ENCODE measurements around the gene EIF3L.

The EIF3L gene

DNA sequence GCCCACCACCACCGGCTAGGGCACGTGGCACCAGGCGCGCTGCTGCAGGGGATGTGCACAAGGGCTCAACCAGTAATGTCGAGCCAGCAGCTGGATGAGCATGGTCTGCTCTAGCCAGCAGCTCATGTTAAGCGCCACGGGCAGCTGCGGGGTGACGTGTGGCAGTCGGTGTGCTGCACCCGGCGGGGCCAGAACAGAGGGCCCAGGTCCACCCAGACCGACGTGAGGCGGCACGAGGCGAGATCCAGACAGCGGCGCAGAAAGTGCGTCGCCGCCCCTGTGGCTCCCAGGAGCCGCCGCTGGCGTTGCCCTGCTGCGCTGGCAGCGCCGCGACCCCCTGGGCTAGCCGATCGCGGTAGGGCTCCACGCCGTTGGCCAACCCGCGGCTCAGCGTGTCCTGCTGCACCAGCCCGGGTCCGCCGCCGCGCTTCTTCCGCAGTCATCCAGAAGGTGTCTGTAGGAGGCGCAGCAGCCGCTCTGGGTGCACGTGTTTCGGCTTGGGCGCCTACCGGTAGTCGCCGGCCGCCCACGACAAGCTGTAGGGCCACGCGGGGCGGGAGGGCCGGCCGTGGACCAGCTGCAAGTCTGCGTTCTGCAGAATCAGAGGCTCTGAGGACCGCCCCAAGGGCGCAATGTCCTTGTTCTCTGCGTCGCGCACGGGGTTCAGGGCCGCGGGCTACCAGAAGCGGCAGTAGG, 30.7 kb upstream of the EIF3L start:
- Histone ChIP-seq H3K9ac (ENCODE audit: low read depth, low read length) (peak overlapping the region; percentile 71; the same call in 1 of the 2 replicates), H3K4me1 (ENCODE audit: insufficient read depth, low read length) (peaks cover 14% of the 10 kb centered on the region; the same call in 1 of the 2 replicates), H3K36me3 (ENCODE audit: insufficient read depth, low read depth, low read length) (peaks cover 19% of the 10 kb centered on the region), H3K27me3 (ENCODE audit: insufficient read depth, low read length) (peaks cover 45% of the 10 kb centered on the region), H3K4me3 (ENCODE audit: low read length) (peak overlapping the region; percentile 68; the same call in 1 of the 2 replicates), H3K27ac (ENCODE audit: low read length) (no peak overlapping the region), H3K9me3 (ENCODE audit: insufficient read depth, low read depth, low read length) (no peaks in the 10 kb centered on the region)

DNA sequence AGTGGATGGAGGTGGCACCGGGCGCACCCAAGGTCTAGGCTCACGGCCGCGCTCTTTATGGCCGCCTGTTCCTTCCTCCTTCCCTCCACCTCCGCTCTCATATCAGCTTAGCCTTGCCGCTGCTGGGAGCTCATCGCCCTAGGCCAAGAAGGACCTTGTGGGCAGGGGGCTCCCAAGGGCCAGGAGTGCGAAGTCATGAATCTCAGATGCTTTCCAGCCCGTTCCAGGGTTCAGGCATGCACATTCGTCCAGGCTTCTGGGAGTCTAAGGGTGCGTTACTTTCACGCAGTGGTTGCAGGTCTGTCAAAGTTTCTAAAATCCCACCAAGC, 30.1 kb upstream of the EIF3L start:
- Histone ChIP-seq H3K27me3 (ENCODE audit: insufficient read depth, low read length) (peaks cover 50% of the 10 kb centered on the region), H3K4me1 (ENCODE audit: insufficient read depth, low read length) (peaks cover 14% of the 10 kb centered on the region; the same call in 1 of the 2 replicates), H3K9ac (ENCODE audit: low read depth, low read length) (peak overlapping the region; percentile 71; the same call in 1 of the 2 replicates), H3K27ac (ENCODE audit: low read length) (no peak overlapping the region), H3K36me3 (ENCODE audit: insufficient read depth, low read depth, low read length) (peaks cover 15% of the 10 kb centered on the region), H3K4me3 (ENCODE audit: low read length) (peak overlapping the region; percentile 68; the same call in 1 of the 2 replicates), H3K9me3 (ENCODE audit: insufficient read depth, low read depth, low read length) (no peaks in the 10 kb centered on the region)

DNA sequence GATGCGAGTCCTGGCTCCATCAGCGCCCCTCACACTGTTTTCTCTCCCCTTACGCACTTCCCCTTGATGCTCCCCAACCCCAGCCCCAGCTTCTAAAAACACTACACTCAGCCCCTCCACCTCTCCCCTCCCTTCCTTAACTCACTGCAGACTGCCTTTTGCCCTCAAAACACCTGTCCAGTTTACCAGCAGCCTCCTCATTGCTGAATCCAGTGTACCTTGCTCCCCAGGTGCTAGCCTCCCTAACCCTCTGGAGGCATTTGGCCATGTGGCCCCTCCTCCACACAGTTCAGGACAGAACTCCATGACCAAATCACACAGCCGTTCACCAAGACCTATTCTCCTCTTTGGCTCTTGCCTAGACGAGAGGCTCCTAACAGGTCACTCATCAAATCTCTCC, 28.9 kb upstream of the EIF3L start:
- no peak overlapping the region for H3K27ac ChIP-seq (ENCODE audit: low read length)
- H3K9ac ChIP-seq (ENCODE audit: low read depth, low read length), result no peak overlapping the region
- peaks cover 14% of the 10 kb centered on the region; the same call in 1 of the 2 replicates for H3K4me1 ChIP-seq (ENCODE audit: insufficient read depth, low read length)
- no peak overlapping the region for H3K4me3 ChIP-seq (ENCODE audit: low read length)
- H3K36me3 ChIP-seq (ENCODE audit: insufficient read depth, low read depth, low read length), result peaks cover 8% of the 10 kb centered on the region; the same call in 1 of the 2 replicates
- no peaks in the 10 kb centered on the region for H3K9me3 ChIP-seq (ENCODE audit: insufficient read depth, low read depth, low read length)
- H3K27me3 ChIP-seq (ENCODE audit: insufficient read depth, low read length), result peaks cover 63% of the 10 kb centered on the region

DNA sequence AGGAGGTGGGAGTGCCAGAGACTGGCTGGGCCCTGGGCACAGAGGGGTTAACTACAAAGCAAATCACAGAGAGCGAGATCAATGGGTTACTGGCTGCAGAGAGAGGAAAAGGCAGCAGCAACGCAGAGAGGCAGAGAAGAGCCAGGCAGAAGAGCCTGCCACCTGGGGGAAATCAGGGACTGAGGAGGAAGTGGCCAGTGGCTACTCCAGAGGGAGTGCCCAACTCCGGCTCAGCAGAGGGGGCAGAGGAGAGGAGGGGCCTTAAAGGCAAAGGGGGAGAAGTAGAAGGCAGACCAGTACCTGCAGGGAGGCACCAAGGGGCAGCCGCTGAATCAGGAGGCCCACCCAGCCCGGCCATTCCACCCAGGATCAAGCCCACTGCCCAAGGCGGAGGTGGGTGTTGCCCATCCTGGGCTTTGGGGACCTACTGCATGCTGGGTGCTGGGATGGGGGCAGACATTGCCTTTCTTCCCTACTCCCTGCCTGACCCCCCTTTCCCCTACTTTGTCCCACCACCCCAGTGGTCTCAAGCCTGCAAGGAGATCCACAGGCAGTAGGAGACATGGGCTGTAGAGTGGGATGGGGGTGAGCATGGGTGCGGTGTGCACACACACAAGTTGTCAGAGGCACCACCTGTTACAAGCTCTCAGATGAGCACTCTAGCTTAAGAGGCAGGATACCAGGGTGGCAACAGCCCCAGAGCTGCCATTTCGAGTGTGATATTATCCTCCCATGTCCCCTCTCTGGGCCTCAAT, 27.0 kb upstream of the EIF3L start:
- Histone ChIP-seq H3K36me3 (ENCODE audit: insufficient read depth, low read depth, low read length) (no peaks in the 10 kb centered on the region), H3K4me3 (ENCODE audit: low read length) (no peak overlapping the region; the same call in 1 of the 2 replicates), H3K27me3 (ENCODE audit: insufficient read depth, low read length) (peaks cover 72% of the 10 kb centered on the region), H3K4me1 (ENCODE audit: insufficient read depth, low read length) (peaks cover 14% of the 10 kb centered on the region; the same call in 1 of the 2 replicates), H3K27ac (ENCODE audit: low read length) (no peak overlapping the region), H3K9me3 (ENCODE audit: insufficient read depth, low read depth, low read length) (no peaks in the 10 kb centered on the region), H3K9ac (ENCODE audit: low read depth, low read length) (no peak overlapping the region)

DNA sequence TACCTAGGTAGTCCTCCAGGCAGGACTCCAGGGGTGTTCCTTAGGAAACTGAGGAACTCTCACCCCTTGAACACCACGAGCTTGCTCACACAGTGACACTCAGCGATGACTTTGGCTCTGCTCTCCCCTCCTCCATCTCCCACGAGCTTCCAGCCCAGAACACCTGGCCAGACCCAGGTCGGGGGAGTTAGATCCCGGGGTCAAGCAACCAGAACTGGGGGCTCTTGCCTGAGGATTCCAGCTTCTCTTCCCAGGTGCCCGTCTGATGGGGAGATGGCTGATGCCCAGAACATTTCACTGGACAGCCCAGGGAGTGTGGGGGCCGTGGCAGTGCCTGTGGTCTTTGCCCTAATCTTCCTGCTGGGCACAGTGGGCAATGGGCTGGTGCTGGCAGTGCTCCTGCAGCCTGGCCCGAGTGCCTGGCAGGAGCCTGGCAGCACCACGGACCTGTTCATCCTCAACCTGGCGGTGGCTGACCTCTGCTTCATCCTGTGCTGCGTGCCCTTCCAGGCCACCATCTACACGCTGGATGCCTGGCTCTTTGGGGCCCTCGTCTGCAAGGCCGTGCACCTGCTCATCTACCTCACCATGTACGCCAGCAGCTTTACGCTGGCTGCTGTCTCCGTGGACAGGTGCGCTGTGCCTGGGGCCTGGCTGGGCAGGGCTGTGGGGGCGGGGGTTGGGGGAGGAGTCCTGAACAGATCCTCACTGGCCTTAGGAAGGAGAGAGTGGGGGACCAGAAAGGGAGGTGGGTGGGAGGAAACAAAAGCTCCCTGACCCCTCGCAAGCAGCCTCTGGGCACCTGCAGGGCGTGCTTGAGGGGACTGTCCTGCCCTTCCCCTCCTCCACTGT, 25.9 kb upstream of the EIF3L start, which contains the start of gene GALR3:
GALR3 (plus strand) TSS at position 249 of the 852 bp plus-strand sequence; CDS start at position 274, 25 bp downstream.
- H3K4me3 ChIP-seq (ENCODE audit: low read length), result no peak within 1 kb of the TSS; the same call in 1 of the 2 replicates
- H3K9me3 ChIP-seq (ENCODE audit: insufficient read depth, low read depth, low read length), result no peaks in the 10 kb centered on the region
- H3K4me1 ChIP-seq (ENCODE audit: insufficient read depth, low read length), result peaks cover 14% of the 10 kb centered on the region; the same call in 1 of the 2 replicates
- H3K36me3 ChIP-seq (ENCODE audit: insufficient read depth, low read depth, low read length), result no peaks in the 10 kb centered on the region
- no peak within 1 kb of the TSS for H3K9ac ChIP-seq (ENCODE audit: low read depth, low read length)
- H3K27me3 ChIP-seq (ENCODE audit: insufficient read depth, low read length), result peaks cover 71% of the 10 kb centered on the region
- H3K27ac ChIP-seq (ENCODE audit: low read length), result no peak within 1 kb of the TSS

DNA sequence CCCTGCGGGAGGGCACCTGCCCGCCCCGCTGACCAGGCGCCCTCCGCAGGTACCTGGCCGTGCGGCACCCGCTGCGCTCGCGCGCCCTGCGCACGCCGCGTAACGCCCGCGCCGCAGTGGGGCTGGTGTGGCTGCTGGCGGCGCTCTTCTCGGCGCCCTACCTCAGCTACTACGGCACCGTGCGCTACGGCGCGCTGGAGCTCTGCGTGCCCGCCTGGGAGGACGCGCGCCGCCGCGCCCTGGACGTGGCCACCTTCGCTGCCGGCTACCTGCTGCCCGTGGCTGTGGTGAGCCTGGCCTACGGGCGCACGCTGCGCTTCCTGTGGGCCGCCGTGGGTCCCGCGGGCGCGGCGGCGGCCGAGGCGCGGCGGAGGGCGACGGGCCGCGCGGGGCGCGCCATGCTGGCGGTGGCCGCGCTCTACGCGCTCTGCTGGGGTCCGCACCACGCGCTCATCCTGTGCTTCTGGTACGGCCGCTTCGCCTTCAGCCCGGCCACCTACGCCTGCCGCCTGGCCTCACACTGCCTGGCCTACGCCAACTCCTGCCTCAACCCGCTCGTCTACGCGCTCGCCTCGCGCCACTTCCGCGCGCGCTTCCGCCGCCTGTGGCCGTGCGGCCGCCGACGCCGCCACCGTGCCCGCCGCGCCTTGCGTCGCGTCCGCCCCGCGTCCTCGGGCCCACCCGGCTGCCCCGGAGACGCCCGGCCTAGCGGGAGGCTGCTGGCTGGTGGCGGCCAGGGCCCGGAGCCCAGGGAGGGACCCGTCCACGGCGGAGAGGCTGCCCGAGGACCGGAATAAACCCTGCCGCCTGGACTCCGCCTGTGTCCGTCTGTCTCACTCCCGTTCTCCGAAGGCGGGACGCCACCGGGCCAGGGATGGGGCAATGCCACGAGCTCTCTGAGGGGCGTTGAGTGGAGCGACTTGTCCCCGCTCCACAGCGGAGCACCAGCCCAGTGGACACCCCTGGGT, 24.3 kb upstream of the EIF3L start:
- Histone ChIP-seq H3K36me3 (ENCODE audit: insufficient read depth, low read depth, low read length) (no peaks in the 10 kb centered on the region), H3K27ac (ENCODE audit: low read length) (no peak overlapping the region), H3K27me3 (ENCODE audit: insufficient read depth, low read length) (peaks cover 55% of the 10 kb centered on the region), H3K9me3 (ENCODE audit: insufficient read depth, low read depth, low read length) (no peaks in the 10 kb centered on the region), H3K9ac (ENCODE audit: low read depth, low read length) (no peak overlapping the region), H3K4me1 (ENCODE audit: insufficient read depth, low read length) (peaks cover 11% of the 10 kb centered on the region; the same call in 1 of the 2 replicates), H3K4me3 (ENCODE audit: low read length) (peak overlapping the region; percentile 37; the same call in 1 of the 2 replicates)

DNA sequence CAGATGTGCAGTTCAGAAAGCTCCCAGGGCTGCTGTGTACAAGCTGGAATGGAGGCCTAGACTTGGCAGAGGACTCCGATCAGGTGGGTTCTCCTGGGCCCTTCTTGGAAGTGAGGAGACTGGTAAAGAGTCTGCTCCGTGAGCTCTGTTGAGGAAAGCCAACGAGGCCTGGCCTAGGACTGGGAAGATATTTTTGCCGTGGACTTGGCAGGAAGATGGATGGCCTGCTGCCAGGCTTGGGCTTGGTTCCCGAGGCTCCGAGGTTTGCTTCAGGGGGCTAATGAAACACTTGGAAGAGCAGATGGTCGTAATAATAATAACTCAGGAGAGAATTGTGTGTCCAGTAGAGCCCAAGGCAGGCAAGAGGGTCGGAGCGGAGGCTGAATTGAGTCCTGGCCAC, 22.2 kb upstream of the EIF3L start:
- no peak overlapping the region for H3K9ac ChIP-seq (ENCODE audit: low read depth, low read length)
- H3K9me3 ChIP-seq (ENCODE audit: insufficient read depth, low read depth, low read length), result no peaks in the 10 kb centered on the region
- H3K27ac ChIP-seq (ENCODE audit: low read length), result no peak overlapping the region
- peaks cover 11% of the 10 kb centered on the region; the same call in 1 of the 2 replicates for H3K4me1 ChIP-seq (ENCODE audit: insufficient read depth, low read length)
- no peak overlapping the region for H3K4me3 ChIP-seq (ENCODE audit: low read length)
- peaks cover 42% of the 10 kb centered on the region for H3K27me3 ChIP-seq (ENCODE audit: insufficient read depth, low read length)
- peaks cover 14% of the 10 kb centered on the region for H3K36me3 ChIP-seq (ENCODE audit: insufficient read depth, low read depth, low read length)

DNA sequence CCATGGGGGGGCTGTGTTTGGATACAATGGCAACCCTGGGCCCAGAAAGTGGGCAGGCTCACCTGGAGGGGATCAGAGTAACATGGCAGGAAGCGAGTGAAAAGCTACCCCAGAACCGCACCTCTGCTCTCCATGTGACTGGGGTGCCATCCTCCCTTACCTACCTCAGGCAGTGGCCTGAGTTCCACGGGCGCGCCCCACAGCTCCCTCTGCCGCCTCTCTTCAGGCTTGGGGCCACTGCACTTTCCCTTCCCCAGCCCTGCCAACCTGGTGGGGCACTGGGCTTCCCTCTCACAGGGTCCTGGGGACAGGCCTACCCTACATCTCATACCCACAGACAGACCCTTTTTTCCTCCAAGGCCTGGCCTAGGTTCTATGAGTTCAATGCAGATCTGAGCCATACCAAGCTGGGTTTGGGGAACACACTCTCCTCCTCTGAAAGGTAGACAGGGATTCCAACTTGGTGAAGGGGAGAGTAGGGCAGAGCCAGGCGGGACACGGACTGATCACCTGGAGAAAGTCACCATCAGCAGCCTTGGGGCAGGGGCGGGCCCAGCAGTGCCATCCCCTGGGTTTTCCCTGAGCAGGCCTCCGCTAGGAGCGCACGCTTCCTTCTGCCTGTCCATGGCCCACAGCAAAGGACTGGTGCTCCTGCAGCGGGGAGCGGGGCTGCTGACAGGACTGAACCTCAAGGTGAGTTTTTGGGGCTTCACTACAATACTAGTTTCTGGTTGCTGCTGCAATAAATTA, 19.0 kb upstream of the EIF3L start:
- Histone ChIP-seq H3K9ac (ENCODE audit: low read depth, low read length) (no peak overlapping the region), H3K27me3 (ENCODE audit: insufficient read depth, low read length) (peaks cover 10% of the 10 kb centered on the region), H3K4me1 (ENCODE audit: insufficient read depth, low read length) (no peaks in the 10 kb centered on the region), H3K9me3 (ENCODE audit: insufficient read depth, low read depth, low read length) (no peaks in the 10 kb centered on the region), H3K4me3 (ENCODE audit: low read length) (no peak overlapping the region), H3K27ac (ENCODE audit: low read length) (no peak overlapping the region), H3K36me3 (ENCODE audit: insufficient read depth, low read depth, low read length) (peaks cover 35% of the 10 kb centered on the region)

DNA sequence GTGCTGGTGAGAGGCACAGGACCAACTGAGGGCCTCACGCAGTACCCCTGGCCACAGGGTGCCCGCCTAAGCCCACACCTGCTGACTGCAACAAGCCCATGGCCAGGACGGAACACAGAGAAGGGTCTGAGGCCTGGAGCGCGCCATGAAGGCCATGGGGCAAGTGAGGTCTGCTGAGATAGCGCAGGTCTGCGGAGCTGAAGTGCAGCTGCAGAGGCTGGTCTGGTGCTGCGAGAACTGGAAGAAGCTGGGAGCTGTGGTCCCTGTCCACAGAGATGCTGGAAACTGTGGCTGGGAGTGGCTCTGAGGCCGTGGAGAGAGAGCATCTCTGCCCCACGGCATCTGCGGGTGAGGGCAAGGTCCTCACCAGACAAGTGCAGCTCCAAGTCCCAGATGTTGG, 17.7 kb upstream of the EIF3L start:
- no peak overlapping the region for H3K4me3 ChIP-seq (ENCODE audit: low read length)
- no peaks in the 10 kb centered on the region for H3K27me3 ChIP-seq (ENCODE audit: insufficient read depth, low read length)
- H3K9me3 ChIP-seq (ENCODE audit: insufficient read depth, low read depth, low read length), result no peaks in the 10 kb centered on the region
- H3K36me3 ChIP-seq (ENCODE audit: insufficient read depth, low read depth, low read length), result peaks cover 38% of the 10 kb centered on the region
- no peak overlapping the region for H3K9ac ChIP-seq (ENCODE audit: low read depth, low read length)
- H3K27ac ChIP-seq (ENCODE audit: low read length), result no peak overlapping the region
- H3K4me1 ChIP-seq (ENCODE audit: insufficient read depth, low read length), result no peaks in the 10 kb centered on the region
